Neutrophil (primary cell): ENCODE data around the gene SETBP1.

Experiments
- H3K27ac ChIP-seq: fragments of 200-600 bp; sonication (generic); 2 replicates; pipeline ENCODE4 v1.5.1; 2016; ENCODE audit warnings: mild to moderate bottlenecking, moderate library complexity
- H3K27me3 ChIP-seq: fragments of 200-600 bp; sonication (generic); 2 replicates; pipeline ENCODE4 v1.6.0; 2016; ENCODE audit warnings: mild to moderate bottlenecking
- H3K36me3 ChIP-seq: fragments of 200-600 bp; sonication (generic); 2 replicates; pipeline ENCODE4 v1.5.1; 2017
- H3K4me1 ChIP-seq, 2 experiments: fragments of 200-600 bp in 1 of 2; sonication (generic) in 1 of 2; 1 replicate in 1 of 2; 2 replicates in 1 of 2; pipeline versions ENCODE4 v1.5.1 to v1.6.1; 2013 to 2016; ENCODE audit warnings: low read depth in 1 of 2, low read length in 1 of 2, mild to moderate bottlenecking in 1 of 2, moderate library complexity in 1 of 2; ENCODE audit not compliant: control insufficient read depth in 1 of 2, insufficient read depth in 1 of 2
- H3K4me3 ChIP-seq, 2 experiments: fragments of 200-600 bp in 1 of 2; sonication (generic) in 1 of 2; 1 replicate in 1 of 2; 2 replicates in 1 of 2; pipeline ENCODE4 v1.5.1; 2013 to 2016; ENCODE audit warnings: low read depth in 1 of 2, low read length in 1 of 2, mild to moderate bottlenecking in 1 of 2, moderate library complexity in 1 of 2
- H3K9me3 ChIP-seq: fragments of 200-600 bp; sonication (generic); 2 replicates; pipeline ENCODE4 v1.5.1; 2016
- CTCF ChIP-seq: fragments of 200-600 bp; sonication (generic); IDR thresholded peaks from 2 replicates; pipeline ENCODE4 v1.5.1; 2016; ENCODE audit warnings: antibody characterized with exemption

Gene SETBP1

GRCh38 chr18:44786688-44787087 is 106.0 kb downstream of the SETBP1 start:
- TF ChIP-seq CTCF, result no peak
- no peaks in the 10 kb centered on the region for H3K4me1 ChIP-seq
- H3K27me3 ChIP-seq, result peaks cover 10% of the 10 kb centered on the region
- no peaks in the 10 kb centered on the region for H3K36me3 ChIP-seq
- H3K9me3 ChIP-seq, result no peaks in the 10 kb centered on the region
- no peak overlapping the region for H3K27ac ChIP-seq
- no peak overlapping the region for H3K4me3 ChIP-seq

- Histone ChIP-seq H3K9me3 (no peaks in the 10 kb centered on the region), H3K36me3 (no peaks in the 10 kb centered on the region), H3K27me3 (peaks cover 10% of the 10 kb centered on the region), H3K27ac (no peak overlapping the region), H3K4me1 (no peaks in the 10 kb centered on the region), H3K4me3 (no peak overlapping the region)
- no peak for TF ChIP-seq CTCF
Observed at GRCh38 chr18:44788334-44788733, 107.6 kb downstream of the SETBP1 start.

- H3K4me1 ChIP-seq, result no peaks in the 10 kb centered on the region
- TF ChIP-seq CTCF, result no peak
- H3K4me3 ChIP-seq, result no peak overlapping the region
- no peaks in the 10 kb centered on the region for H3K36me3 ChIP-seq
- H3K27ac ChIP-seq, result no peak overlapping the region
- peaks cover 10% of the 10 kb centered on the region for H3K27me3 ChIP-seq
- H3K9me3 ChIP-seq, result no peaks in the 10 kb centered on the region
Observed at GRCh38 chr18:44789710-44790109, 109.0 kb downstream of the SETBP1 start.

GRCh38 chr18:44790860-44791259 is 110.2 kb downstream of the SETBP1 start:
- no peak for TF ChIP-seq CTCF
- H3K4me1 ChIP-seq, result no peaks in the 10 kb centered on the region

GRCh38 chr18:44791520-44791919 is 110.8 kb downstream of the SETBP1 start:
- Histone ChIP-seq H3K27me3 (peaks cover 10% of the 10 kb centered on the region), H3K9me3 (no peaks in the 10 kb centered on the region), H3K4me3 (no peak overlapping the region), H3K36me3 (no peaks in the 10 kb centered on the region), H3K27ac (no peak overlapping the region), H3K4me1 (no peaks in the 10 kb centered on the region)
- TF ChIP-seq CTCF, result no peak

More at GRCh38 chr18:44790860-44791259, 110.2 kb downstream of the SETBP1 start:
- H3K4me3 ChIP-seq, result no peak overlapping the region
- H3K27ac ChIP-seq, result no peak overlapping the region
- H3K27me3 ChIP-seq, result peaks cover 10% of the 10 kb centered on the region
- H3K9me3 ChIP-seq, result no peaks in the 10 kb centered on the region
- H3K36me3 ChIP-seq, result no peaks in the 10 kb centered on the region
